GM23338 (cell line): Measurements from ENCODE around the gene HNRNPL. TPM values are rescaled to one million over a fixed set of nuclear protein-coding genes. Genes with fewer than 3 reads are reported as not detected.

Source experiments
- ATAC-seq: fragments of 200-7000 bp; cut with Tn5 transposase; 3 replicates; pipeline ENCODE4 v1.9.1; 2020
- DNase-seq: peaks from one replicate; pipeline ENCODE4 v3.0.0-alpha.2; 2015; ENCODE audit warnings: low spot score
- H2AFZ ChIP-seq: fragments of 200-600 bp; sonication (generic); 2 replicates; pipeline ENCODE4 v1.8.0; 2016; ENCODE audit warnings: antibody characterized with exemption, mild to moderate bottlenecking, moderate library complexity
- H3F3A ChIP-seq: fragments of 200-600 bp; sonication (generic); replicated peaks from 2 replicates; pipeline ENCODE4 v1.8.0; 2017; ENCODE audit warnings: antibody characterized with exemption, mixed run types, low read depth
- H3K27ac ChIP-seq: fragments of 200-600 bp; sonication (generic); 2 replicates; pipeline ENCODE4 v1.6.1; 2016; ENCODE audit warnings: low read depth
- H3K27me3 ChIP-seq: fragments of 200-600 bp; sonication (generic); 2 replicates; pipeline ENCODE4 v1.8.0; 2016; ENCODE audit warnings: mild to moderate bottlenecking, mixed run types, moderate library complexity; ENCODE audit not compliant: insufficient read depth
- H3K36me3 ChIP-seq: fragments of 200-600 bp; sonication (generic); 2 replicates; pipeline ENCODE4 v1.8.0; 2016; ENCODE audit warnings: mild to moderate bottlenecking; ENCODE audit not compliant: insufficient read depth
- H3K4me1 ChIP-seq: fragments of 200-600 bp; sonication (generic); 2 replicates; pipeline ENCODE4 v1.8.0; 2016; ENCODE audit warnings: mild to moderate bottlenecking, moderate library complexity; ENCODE audit not compliant: insufficient read depth
- H3K4me2 ChIP-seq: fragments of 200-600 bp; sonication (generic); 2 replicates; pipeline ENCODE4 v1.7.1; 2017; ENCODE audit warnings: mixed run types
- H3K4me3 ChIP-seq: fragments of 200-600 bp; sonication (generic); 2 replicates; pipeline ENCODE4 v1.6.1; 2016; ENCODE audit warnings: mixed run types
- H3K79me2 ChIP-seq: fragments of 200-600 bp; sonication (generic); replicated peaks from 2 replicates; pipeline ENCODE4 v1.8.0; 2017; ENCODE audit warnings: mild to moderate bottlenecking; ENCODE audit not compliant: insufficient read depth
- H3K9me2 ChIP-seq: fragments of 200-600 bp; sonication (generic); 2 replicates; pipeline ENCODE4 v1.8.0; 2017; ENCODE audit not compliant: insufficient read depth
- H4K20me1 ChIP-seq: fragments of 200-600 bp; sonication (generic); replicated peaks from 2 replicates; pipeline ENCODE4 v1.8.0; 2017; ENCODE audit warnings: mild to moderate bottlenecking; ENCODE audit not compliant: insufficient read depth
- H3K27ac Mint-ChIP-seq: 2 replicates; pipeline ENCODE4 v1.8.0; 2020; ENCODE audit warnings: inconsistent platforms, mild to moderate bottlenecking, moderate library complexity, mixed read lengths
- H3K27me3 Mint-ChIP-seq: 3 replicates; pipeline ENCODE4 v1.8.0; 2022; ENCODE audit warnings: low read depth, mild to moderate bottlenecking, moderate library complexity, mixed read lengths, inconsistent platforms; ENCODE audit not compliant: insufficient read depth, poor library complexity
- H3K36me3 Mint-ChIP-seq: 3 replicates; pipeline ENCODE4 v1.8.0; 2021; ENCODE audit warnings: low read depth, mild to moderate bottlenecking, inconsistent platforms, moderate library complexity, mixed read lengths
- H3K4me1 Mint-ChIP-seq: 3 replicates; pipeline ENCODE4 v1.8.0; 2020; ENCODE audit warnings: mild to moderate bottlenecking, inconsistent platforms, mixed read lengths
- H3K4me3 Mint-ChIP-seq: 3 replicates; pipeline ENCODE4 v1.8.0; 2021; ENCODE audit warnings: moderate library complexity, mild to moderate bottlenecking, inconsistent platforms, mixed read lengths
- H3K9me3 Mint-ChIP-seq: 3 replicates; pipeline ENCODE4 v1.8.0; 2020; ENCODE audit warnings: moderate library complexity, mild to moderate bottlenecking, inconsistent platforms, mixed read lengths
- EZH2 ChIP-seq: fragments of 200-600 bp; sonication (generic); IDR thresholded peaks from one replicate; pipeline ENCODE4 v1.8.0; 2017; ENCODE audit warnings: antibody characterized with exemption, mild to moderate bottlenecking, low read depth; ENCODE audit not compliant: unreplicated experiment
- NANOG ChIP-seq: IDR thresholded peaks from 2 replicates; pipeline ENCODE4 v1.6.1; 2016; ENCODE audit warnings: antibody characterized with exemption, borderline replicate concordance
- polyA plus RNA-seq: library from polyadenylated mRNA; unstranded; fragments of >200 nt; fragmentation: Nextera tagmentation; extraction: Ambion mirVana; gene quantifications from 2 replicates; pipeline ENCODE4 v1.2.1, GENCODE V29; 2016
- total RNA-seq: library from RNA; depleted of rRNA; stranded (reverse); fragments of >200 nt; shearing (Covaris generic); gene quantifications from 2 replicates; pipeline ENCODE4 v1.2.3, GENCODE V29; 2014
- TF ChIP-seq, protein P1 (sequence below): fragments of 250-450 bp; sonication (Bioruptor Pico); IDR thresholded peaks from 2 replicates; pipeline ENCODE4 v1.5.0; 2020; ENCODE audit warnings: mild to moderate bottlenecking, moderate library complexity
- TF ChIP-seq, protein P2 (sequence below): IDR thresholded peaks from one replicate; pipeline ENCODE4 v1.6.1; 2018; ENCODE audit warnings: antibody characterized with exemption; ENCODE audit not compliant: unreplicated experiment

The HNRNPL gene
- total and polyA plus RNA-seq, 2 experiments from 2014 or later, result 580 to 664 TPM

DNA sequence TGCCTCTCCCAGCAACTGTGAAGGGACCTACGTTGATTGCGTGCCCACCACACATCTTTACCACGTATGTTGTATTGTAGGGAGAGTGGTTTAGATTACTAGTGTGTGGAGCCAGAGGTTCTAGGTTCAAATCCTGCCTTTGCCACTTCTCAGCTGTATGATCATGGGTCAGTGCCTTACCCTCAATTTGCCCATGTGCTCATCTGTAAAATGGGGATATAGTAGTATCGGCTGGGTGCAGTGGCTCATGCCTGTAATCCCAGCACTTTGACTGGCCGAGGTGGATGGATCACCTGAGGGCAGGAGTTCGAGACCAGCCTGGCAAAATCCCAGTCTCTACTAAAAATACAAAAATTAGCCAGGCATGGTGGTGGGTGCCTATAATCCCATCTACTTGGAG, 36.5 kb downstream of the HNRNPL start (continued):
- TF ChIP-seq, protein P1, sequence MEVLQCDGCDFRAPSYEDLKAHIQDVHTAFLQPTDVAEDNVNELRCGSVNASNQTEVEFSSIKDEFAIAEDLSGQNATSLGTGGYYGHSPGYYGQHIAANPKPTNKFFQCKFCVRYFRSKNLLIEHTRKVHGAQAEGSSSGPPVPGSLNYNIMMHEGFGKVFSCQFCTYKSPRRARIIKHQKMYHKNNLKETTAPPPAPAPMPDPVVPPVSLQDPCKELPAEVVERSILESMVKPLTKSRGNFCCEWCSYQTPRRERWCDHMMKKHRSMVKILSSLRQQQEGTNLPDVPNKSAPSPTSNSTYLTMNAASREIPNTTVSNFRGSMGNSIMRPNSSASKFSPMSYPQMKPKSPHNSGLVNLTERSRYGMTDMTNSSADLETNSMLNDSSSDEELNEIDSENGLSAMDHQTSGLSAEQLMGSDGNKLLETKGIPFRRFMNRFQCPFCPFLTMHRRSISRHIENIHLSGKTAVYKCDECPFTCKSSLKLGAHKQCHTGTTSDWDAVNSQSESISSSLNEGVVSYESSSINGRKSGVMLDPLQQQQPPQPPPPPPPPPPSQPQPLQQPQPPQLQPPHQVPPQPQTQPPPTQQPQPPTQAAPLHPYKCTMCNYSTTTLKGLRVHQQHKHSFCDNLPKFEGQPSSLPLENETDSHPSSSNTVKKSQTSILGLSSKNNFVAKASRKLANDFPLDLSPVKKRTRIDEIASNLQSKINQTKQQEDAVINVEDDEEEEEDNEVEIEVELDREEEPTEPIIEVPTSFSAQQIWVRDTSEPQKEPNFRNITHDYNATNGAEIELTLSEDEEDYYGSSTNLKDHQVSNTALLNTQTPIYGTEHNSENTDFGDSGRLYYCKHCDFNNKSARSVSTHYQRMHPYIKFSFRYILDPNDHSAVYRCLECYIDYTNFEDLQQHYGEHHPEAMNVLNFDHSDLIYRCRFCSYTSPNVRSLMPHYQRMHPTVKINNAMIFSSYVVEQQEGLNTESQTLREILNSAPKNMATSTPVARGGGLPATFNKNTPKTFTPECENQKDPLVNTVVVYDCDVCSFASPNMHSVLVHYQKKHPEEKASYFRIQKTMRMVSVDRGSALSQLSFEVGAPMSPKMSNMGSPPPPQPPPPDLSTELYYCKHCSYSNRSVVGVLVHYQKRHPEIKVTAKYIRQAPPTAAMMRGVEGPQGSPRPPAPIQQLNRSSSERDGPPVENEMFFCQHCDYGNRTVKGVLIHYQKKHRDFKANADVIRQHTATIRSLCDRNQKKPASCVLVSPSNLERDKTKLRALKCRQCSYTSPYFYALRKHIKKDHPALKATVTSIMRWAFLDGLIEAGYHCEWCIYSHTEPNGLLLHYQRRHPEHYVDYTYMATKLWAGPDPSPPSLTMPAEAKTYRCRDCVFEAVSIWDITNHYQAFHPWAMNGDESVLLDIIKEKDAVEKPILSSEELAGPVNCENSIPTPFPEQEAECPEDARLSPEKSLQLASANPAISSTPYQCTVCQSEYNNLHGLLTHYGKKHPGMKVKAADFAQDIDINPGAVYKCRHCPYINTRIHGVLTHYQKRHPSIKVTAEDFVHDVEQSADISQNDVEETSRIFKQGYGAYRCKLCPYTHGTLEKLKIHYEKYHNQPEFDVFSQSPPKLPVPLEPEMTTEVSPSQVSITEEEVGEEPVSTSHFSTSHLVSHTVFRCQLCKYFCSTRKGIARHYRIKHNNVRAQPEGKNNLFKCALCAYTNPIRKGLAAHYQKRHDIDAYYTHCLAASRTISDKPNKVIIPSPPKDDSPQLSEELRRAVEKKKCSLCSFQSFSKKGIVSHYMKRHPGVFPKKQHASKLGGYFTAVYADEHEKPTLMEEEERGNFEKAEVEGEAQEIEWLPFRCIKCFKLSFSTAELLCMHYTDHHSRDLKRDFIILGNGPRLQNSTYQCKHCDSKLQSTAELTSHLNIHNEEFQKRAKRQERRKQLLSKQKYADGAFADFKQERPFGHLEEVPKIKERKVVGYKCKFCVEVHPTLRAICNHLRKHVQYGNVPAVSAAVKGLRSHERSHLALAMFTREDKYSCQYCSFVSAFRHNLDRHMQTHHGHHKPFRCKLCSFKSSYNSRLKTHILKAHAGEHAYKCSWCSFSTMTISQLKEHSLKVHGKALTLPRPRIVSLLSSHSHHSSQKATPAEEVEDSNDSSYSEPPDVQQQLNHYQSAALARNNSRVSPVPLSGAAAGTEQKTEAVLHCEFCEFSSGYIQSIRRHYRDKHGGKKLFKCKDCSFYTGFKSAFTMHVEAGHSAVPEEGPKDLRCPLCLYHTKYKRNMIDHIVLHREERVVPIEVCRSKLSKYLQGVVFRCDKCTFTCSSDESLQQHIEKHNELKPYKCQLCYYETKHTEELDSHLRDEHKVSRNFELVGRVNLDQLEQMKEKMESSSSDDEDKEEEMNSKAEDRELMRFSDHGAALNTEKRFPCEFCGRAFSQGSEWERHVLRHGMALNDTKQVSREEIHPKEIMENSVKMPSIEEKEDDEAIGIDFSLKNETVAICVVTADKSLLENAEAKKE (CRISPR knock-in tag), result no peak
- no peak for TF ChIP-seq NANOG

DNA sequence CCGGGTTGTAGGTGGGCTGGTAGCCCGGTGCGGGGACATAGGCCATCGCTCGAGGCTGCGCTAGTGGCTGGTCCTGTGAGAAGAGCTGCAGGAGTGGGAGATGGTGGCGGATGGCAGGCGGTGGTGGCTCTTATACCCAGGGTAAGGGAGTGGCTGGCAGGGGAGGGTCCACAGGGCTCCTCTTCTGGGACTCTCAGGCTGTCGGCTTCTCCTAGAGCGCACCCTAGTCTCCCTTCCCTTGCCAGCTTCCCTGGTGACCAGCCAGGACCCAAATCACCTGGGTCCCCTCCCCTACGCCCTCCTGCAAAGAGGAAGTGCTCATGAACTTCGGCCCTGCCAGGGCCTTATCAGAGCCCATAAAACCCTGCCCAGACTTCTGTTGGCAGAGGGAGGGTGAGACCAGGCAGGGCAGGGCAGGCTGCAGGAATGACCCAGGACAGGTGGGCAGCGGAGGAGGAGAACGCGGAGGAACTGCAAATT, 36.9 kb downstream of the HNRNPL start, which contains the start of gene LGALS4:
LGALS4 (minus strand) TSS at position 105 of the 480 bp plus-strand sequence; CDS start at position 46, 59 bp downstream.
- Mint-ChIP-seq H3K27me3 (peaks cover 13% of the 10 kb centered on the region), H3K9me3 (peaks cover 5% of the 10 kb centered on the region; the same call in 2 of the 3 replicates), H3K4me3 (no peak within 1 kb of the TSS), H3K36me3 (peaks cover 23% of the 10 kb centered on the region), H3K27ac (no peak within 1 kb of the TSS), H3K4me1 (no peaks in the 10 kb centered on the region)
- Histone ChIP-seq H3F3A (no peaks in the 10 kb centered on the region), H3K36me3 (no peaks in the 10 kb centered on the region), H3K9me2 (no peaks in the 10 kb centered on the region), H3K4me3 (no peak within 1 kb of the TSS), H4K20me1 (no peaks in the 10 kb centered on the region), H3K4me2 (no peak within 1 kb of the TSS), H2AFZ (no peak within 1 kb of the TSS), H3K27me3 (no peaks in the 10 kb centered on the region), H3K79me2 (no peaks in the 10 kb centered on the region), H3K27ac (no peak within 1 kb of the TSS), H3K4me1 (no peaks in the 10 kb centered on the region)
- TF ChIP-seq EZH2, result no peak
- TF ChIP-seq, protein P2, sequence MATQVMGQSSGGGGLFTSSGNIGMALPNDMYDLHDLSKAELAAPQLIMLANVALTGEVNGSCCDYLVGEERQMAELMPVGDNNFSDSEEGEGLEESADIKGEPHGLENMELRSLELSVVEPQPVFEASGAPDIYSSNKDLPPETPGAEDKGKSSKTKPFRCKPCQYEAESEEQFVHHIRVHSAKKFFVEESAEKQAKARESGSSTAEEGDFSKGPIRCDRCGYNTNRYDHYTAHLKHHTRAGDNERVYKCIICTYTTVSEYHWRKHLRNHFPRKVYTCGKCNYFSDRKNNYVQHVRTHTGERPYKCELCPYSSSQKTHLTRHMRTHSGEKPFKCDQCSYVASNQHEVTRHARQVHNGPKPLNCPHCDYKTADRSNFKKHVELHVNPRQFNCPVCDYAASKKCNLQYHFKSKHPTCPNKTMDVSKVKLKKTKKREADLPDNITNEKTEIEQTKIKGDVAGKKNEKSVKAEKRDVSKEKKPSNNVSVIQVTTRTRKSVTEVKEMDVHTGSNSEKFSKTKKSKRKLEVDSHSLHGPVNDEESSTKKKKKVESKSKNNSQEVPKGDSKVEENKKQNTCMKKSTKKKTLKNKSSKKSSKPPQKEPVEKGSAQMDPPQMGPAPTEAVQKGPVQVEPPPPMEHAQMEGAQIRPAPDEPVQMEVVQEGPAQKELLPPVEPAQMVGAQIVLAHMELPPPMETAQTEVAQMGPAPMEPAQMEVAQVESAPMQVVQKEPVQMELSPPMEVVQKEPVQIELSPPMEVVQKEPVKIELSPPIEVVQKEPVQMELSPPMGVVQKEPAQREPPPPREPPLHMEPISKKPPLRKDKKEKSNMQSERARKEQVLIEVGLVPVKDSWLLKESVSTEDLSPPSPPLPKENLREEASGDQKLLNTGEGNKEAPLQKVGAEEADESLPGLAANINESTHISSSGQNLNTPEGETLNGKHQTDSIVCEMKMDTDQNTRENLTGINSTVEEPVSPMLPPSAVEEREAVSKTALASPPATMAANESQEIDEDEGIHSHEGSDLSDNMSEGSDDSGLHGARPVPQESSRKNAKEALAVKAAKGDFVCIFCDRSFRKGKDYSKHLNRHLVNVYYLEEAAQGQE, result no peak
- ATAC-seq (no peak; the same call in 1 of the 3 replicates), DNase-seq (no peak)
